K562 (cell line): Measurements from ENCODE around the gene SYNGR1. TPM values are rescaled to one million over a fixed set of nuclear protein-coding genes. Genes with fewer than 3 reads are reported as not detected.

ENCODE experiments used
- ATAC-seq: fragments of 200-7000 bp; cut with Tn5 transposase; 3 replicates; pipeline ENCODE4 v1.9.1; 2020; ENCODE audit warnings: moderate library complexity
- BruUV-seq: library from RNA; stranded (reverse); fragments of 400-500 nt; replicated peaks from 2 replicates; lab custom pipeline; 2021; lab: Mats Ljungman, UMichigan
- CTCF ChIA-PET: fragments of 300-600 bp; formaldehyde crosslinking; extraction: SDS; loops from one replicate; lab custom pipeline; 2021; ENCODE audit warnings: low intra/inter-chr PET ratio; lab: Yijun Ruan, JAX
- POLR2A ChIA-PET: fragments of 300-600, 350-650 bp; sonication (Branson Sonifier 250); formaldehyde crosslinking; extraction: SDS; loops from one replicate; lab custom pipeline; 2021; ENCODE audit warnings: antibody characterized with exemption, inconsistent platforms; lab: Yijun Ruan, JAX
- DNase-seq, 4 experiments: peaks; one replicate each; pipeline versions ENCODE4 v3.0.0 to v3.0.0-alpha.2; 2011 to 2018; ENCODE audit warnings: low spot score in 3 of 4, mixed read lengths in 3 of 4; ENCODE audit errors: extremely low read depth in 1 of 4
- FAIRE-seq: peaks from 2 replicates; lab custom pipeline; 2011; peaks lifted over from hg19 to GRCh38; lab: Jason Lieb, UNC
- H2AFZ ChIP-seq: 2 replicates; pipeline ENCODE4 v1.6.0; 2011; ENCODE audit warnings: low read depth, low read length, control low read depth, inconsistent platforms
- H3K27ac ChIP-seq: fragments of 200-600 bp; 3 replicates; pipeline ENCODE4 v1.8.0; 2011; ENCODE audit warnings: low read depth, mild to moderate bottlenecking, control low read depth, inconsistent platforms, low read length, moderate library complexity, mixed read lengths; ENCODE audit errors: extremely low read depth
- H3K27me3 ChIP-seq, 2 experiments: fragments of 300-600 bp in 1 of 2; 2 replicates in 1 of 2; 3 replicates in 1 of 2; pipeline versions ENCODE4 v1.6.0 to v1.8.0; 2011; ENCODE audit warnings: inconsistent platforms in 2 of 2, low read length in 2 of 2, mild to moderate bottlenecking in 1 of 2, mixed read lengths in 1 of 2, moderate library complexity in 1 of 2; ENCODE audit not compliant: control insufficient read depth in 2 of 2, insufficient read depth in 2 of 2
- H3K36me3 ChIP-seq: fragments of 300-600 bp; 3 replicates; pipeline ENCODE4 v1.8.0; 2011; ENCODE audit warnings: mild to moderate bottlenecking, low read length, inconsistent platforms; ENCODE audit not compliant: control insufficient read depth, insufficient read depth
- H3K4me1 ChIP-seq, 2 experiments: fragments of 200-600 bp in 1 of 2; replicated peaks in 1 of 2; 2 replicates in 1 of 2; 3 replicates in 1 of 2; pipeline versions ENCODE4 v1.5.1 to v1.8.0; 2011; ENCODE audit warnings: inconsistent platforms in 2 of 2, low read length in 2 of 2, mild to moderate bottlenecking in 1 of 2, mixed read lengths in 1 of 2, moderate library complexity in 1 of 2; ENCODE audit not compliant: control insufficient read depth in 2 of 2, insufficient read depth in 2 of 2
- H3K4me2 ChIP-seq: 2 replicates; pipeline ENCODE4 v1.6.1; 2011; ENCODE audit warnings: low read length, control low read depth, inconsistent platforms, mixed read lengths; ENCODE audit not compliant: insufficient read depth
- H3K4me3 ChIP-seq: fragments of 200-600 bp; sonication (generic), shearing (Covaris generic); 2 replicates; pipeline ENCODE4 v1.5.1; 2016; ENCODE audit warnings: control low read depth, inconsistent platforms
- H3K79me2 ChIP-seq: fragments of 200-600 bp; 3 replicates; pipeline ENCODE4 v1.8.0; 2011; ENCODE audit warnings: low read length, inconsistent platforms; ENCODE audit not compliant: control insufficient read depth, insufficient read depth
- H3K9ac ChIP-seq, 2 experiments: 2 replicates each; pipeline versions ENCODE4 v1.6.0 to v1.6.1; 2011; ENCODE audit warnings: low read depth in 2 of 2, low read length in 2 of 2, control low read depth in 1 of 2, inconsistent platforms in 1 of 2, mild to moderate bottlenecking in 1 of 2, mixed read lengths in 1 of 2; ENCODE audit not compliant: insufficient read depth in 1 of 2
- H3K9me1 ChIP-seq: one replicate; pipeline ENCODE4 v1.6.0; 2011; ENCODE audit warnings: inconsistent platforms, mild to moderate bottlenecking, low read length, moderate library complexity; ENCODE audit not compliant: control insufficient read depth, insufficient read depth
- H3K9me3 ChIP-seq: replicated peaks from 2 replicates; pipeline ENCODE4 v1.5.1; 2011; ENCODE audit warnings: low read depth, low read length, inconsistent platforms; ENCODE audit not compliant: control insufficient read depth, insufficient read depth
- H4K20me1 ChIP-seq: replicated peaks from 2 replicates; pipeline ENCODE4 v1.6.1; 2011; ENCODE audit warnings: low read length, inconsistent platforms, mixed read lengths; ENCODE audit not compliant: control insufficient read depth, insufficient read depth
- NFRKB ChIP-seq: fragments of 450-650 bp; IDR thresholded peaks from 2 replicates; pipeline ENCODE4 v1.6.1; 2016; ENCODE audit warnings: low read depth
- SIRT6 ChIP-seq: IDR thresholded peaks from one replicate; pipeline ENCODE4 v1.6.1; 2012; ENCODE audit warnings: low read depth, mild to moderate bottlenecking, control low read depth, inconsistent platforms, low read length, moderate library complexity
- TCF3 ChIP-seq: sonication (generic); formaldehyde crosslinking; IDR thresholded peaks from 2 replicates; pipeline ENCODE4 v1.4.0; 2020; ENCODE audit warnings: mild to moderate bottlenecking, missing genetic modification reagents
- USF1 ChIP-seq: sonication (generic); formaldehyde crosslinking; IDR thresholded peaks from 2 replicates; pipeline ENCODE4 v1.9.0; 2022; ENCODE audit warnings: mild to moderate bottlenecking, missing genetic modification reagents
- ZNF561 ChIP-seq: fragments of 450-650 bp; formaldehyde crosslinking; conservative IDR thresholded peaks from 2 replicates; pipeline ENCODE4 v1.4.0; 2020; ENCODE audit warnings: mild to moderate bottlenecking, moderate library complexity
- WGBS: fragments of 100-300 bp; shearing (Covaris generic); methylation state at CpG from one replicate; pipeline ENCODE4 v1.1.6; 2016; ENCODE audit warnings: low coverage, mixed read lengths; ENCODE audit not compliant: insufficient coverage; ENCODE audit errors: missing lambda C conversion rate; 5-methylcytosine and 5-hydroxymethylcytosine counted together
- in situ Hi-C: fragments of 300-500 bp; cut with MboI; formaldehyde crosslinking; loops from 4 replicates; pipeline ENCODE4 v1.15.0; 2018; ENCODE audit warnings: inconsistent platforms, mixed read lengths
- intact Hi-C: fragments of 100-400 bp; cut with micrococcal nuclease; formaldehyde crosslinking; loops from 2 replicates; pipeline ENCODE4 v1.14.2; 2022
- polyA plus RNA-seq, 8 experiments: library from polyadenylated mRNA; depleted of rRNA in 4 of 8; stranded (reverse) in 5 of 8; unstranded in 3 of 8; fragments of >200 nt; fragmentation: Nextera tagmentation in 2 of 8; fragmentation: Illumina TruSeq in 1 of 8; extraction: Ambion mirVana in 2 of 8; extraction: Trizol in 1 of 8; gene quantifications; 2 replicates each; pipeline versions ENCODE4 v1.2.1 to v1.2.3, GENCODE V29; 2011 to 2014; ENCODE audit warnings: inconsistent platforms in 1 of 8, missing spikeins in 1 of 8
- total RNA-seq, 7 experiments: library from RNA; depleted of rRNA in 6 of 7; stranded (reverse); fragments of >200 nt in 6 of 7; fragmentation: Illumina TruSeq in 2 of 7; extraction: Trizol in 2 of 7; gene quantifications; 2 replicates each; pipeline versions ENCODE4 v1.2.1 to v1.2.3, GENCODE V29; 2011 to 2021; ENCODE audit warnings: low replicate concordance in 1 of 7

Gene SYNGR1
- total and polyA plus RNA-seq, 9 of the 15 experiments (the other 6 are each of a cell fraction or from before 2014, with no cell fraction given) = 1.8 to 15.9 (median 5.5) TPM

- no peaks in the 10 kb centered on the region for H3K9me3 ChIP-seq
- H2AFZ ChIP-seq = no peak overlapping the region
- CTCF ChIA-PET = no interaction called here
- DNase-seq (no peak), ATAC-seq (no peak), FAIRE-seq (no peak)
- no peak overlapping the region for H3K27ac ChIP-seq
- in situ Hi-C loops (no loop called here), intact Hi-C loops (no loop called here)
- H3K4me2 ChIP-seq = no peak overlapping the region
- H3K36me3 ChIP-seq = peaks cover 12% of the 10 kb centered on the region; the same call in 1 of the 3 replicates
- no peaks in the 10 kb centered on the region; a peak in 1 of 5 replicates for H3K4me1 ChIP-seq
- H3K9me1 ChIP-seq = no peaks in the 10 kb centered on the region
- no TSS peak for BruUV-seq
- no peak overlapping the region for H3K4me3 ChIP-seq
- no peaks in the 10 kb centered on the region for H3K27me3 ChIP-seq
- H3K79me2 ChIP-seq = peaks cover 21% of the 10 kb centered on the region; the same call in 2 of the 3 replicates
- no peak for TF ChIP-seq TCF3 (CRISPR knock-in tag)
- no peak for TF ChIP-seq ZNF561
- no peak for TF ChIP-seq NFRKB
- TF ChIP-seq SIRT6 = no peak
- 79% methylated on average over 11 of the region's 11 CpGs for WGBS
- POLR2A ChIA-PET = interaction anchor here (1.4 kb wide), 1 partner anchor 9 kb away, joined by 4 read pairs; the partner anchor contains the start of gene TAB1
- H4K20me1 ChIP-seq = no peaks in the 10 kb centered on the region
- no peak overlapping the region for H3K9ac ChIP-seq
Measured at GRCh38 chr22:39408173-39408572, 58.4 kb downstream of the SYNGR1 start.

GRCh38 chr22:39408807-39409206 is 59.0 kb downstream of the SYNGR1 start:
- Histone ChIP-seq H2AFZ (no peak overlapping the region), H3K4me2 (no peak overlapping the region), H3K4me3 (no peak overlapping the region), H3K9me3 (no peaks in the 10 kb centered on the region), H3K27me3 (no peaks in the 10 kb centered on the region), H3K79me2 (peaks cover 21% of the 10 kb centered on the region; the same call in 2 of the 3 replicates), H3K9me1 (no peaks in the 10 kb centered on the region), H3K9ac (no peak overlapping the region), H3K36me3 (peaks cover 11% of the 10 kb centered on the region; the same call in 1 of the 3 replicates), H3K4me1 (no peaks in the 10 kb centered on the region; a peak in 1 of 5 replicates), H3K27ac (no peak overlapping the region), H4K20me1 (no peaks in the 10 kb centered on the region)
- ChIA-PET POLR2A (interaction anchor here (1.0 to 1.4 kb wide), 2 partner anchors 9 to 66 kb away, joined by 4 to 5 read pairs; partner anchors contain the start of gene TAB1), CTCF (no interaction called here)
- no peak for FAIRE-seq
- no peak for TF ChIP-seq USF1 (CRISPR knock-in tag)
- no TSS peak for BruUV-seq
- in situ Hi-C loops = no loop called here
- no peak for ATAC-seq
- DNase-seq = no peak
- 100% methylated on average over 1 of the region's 1 CpG for WGBS
- intact Hi-C loops = no loop called here
